Activated T-cell treated with anti-CD3 and anti-CD28 coated beads, Interleukin-2, amount 50 U/mL, for 48 hours (primary cell): ENCODE results near the gene MYZAP.

Experiments used
- DNase-seq, 2 experiments: peaks; one replicate each; pipeline ENCODE4 v3.0.0-alpha.2; 2020

MYZAP gene

GRCh38 chr15:57631386-57632110 is 39.8 kb downstream of the MYZAP start:
- DNase-seq = no peak

- no peak for DNase-seq
Observed at GRCh38 chr15:57634290-57634689, 42.6 kb downstream of the MYZAP start.

- no peak for DNase-seq
Observed at GRCh38 chr15:57635300-57635909, 43.7 kb downstream of the MYZAP start.

- DNase-seq = no peak
Observed at GRCh38 chr15:57637846-57638245, 46.1 kb downstream of the MYZAP start.

- DNase-seq = no peak
Observed at GRCh38 chr15:57639306-57639705, 47.6 kb downstream of the MYZAP start.

- DNase-seq = peak; percentile 21 to 22
Observed at GRCh38 chr15:57640930-57641682, 49.4 kb downstream of the MYZAP start.

GRCh38 chr15:57643826-57644225 is 52.1 kb downstream of the MYZAP start:
- no peak for DNase-seq

GRCh38 chr15:57646087-57646486 is 54.4 kb downstream of the MYZAP start:
- no peak for DNase-seq

GRCh38 chr15:57647071-57647790 is 55.5 kb downstream of the MYZAP start:
- no peak for DNase-seq

- no peak for DNase-seq
Observed at GRCh38 chr15:57647791-57648130, 56.1 kb downstream of the MYZAP start.

GRCh38 chr15:57649138-57649537 is 57.4 kb downstream of the MYZAP start:
- no peak for DNase-seq

GRCh38 chr15:57651445-57651844 is 59.7 kb downstream of the MYZAP start:
- no peak for DNase-seq

GRCh38 chr15:57652481-57652880 is 60.8 kb downstream of the MYZAP start:
- DNase-seq = no peak

GRCh38 chr15:57654153-57654852 is 62.6 kb downstream of the MYZAP start:
- no peak for DNase-seq

- DNase-seq = no peak
Observed at GRCh38 chr15:57655053-57655452, 63.3 kb downstream of the MYZAP start.

GRCh38 chr15:57655809-57656208 is 64.1 kb downstream of the MYZAP start:
- no peak for DNase-seq

- no peak for DNase-seq
Observed at GRCh38 chr15:57656434-57656833, 64.7 kb downstream of the MYZAP start.

- no peak for DNase-seq
Observed at GRCh38 chr15:57657619-57658018, 65.9 kb downstream of the MYZAP start.

GRCh38 chr15:57662091-57662744 is 70.5 kb downstream of the MYZAP start:
- DNase-seq = no peak

GRCh38 chr15:57662802-57663201 is 71.1 kb downstream of the MYZAP start:
- no peak for DNase-seq

GRCh38 chr15:57663262-57663661 is 71.6 kb downstream of the MYZAP start:
- no peak for DNase-seq

- DNase-seq = no peak
Observed at GRCh38 chr15:57665194-57665593, 73.5 kb downstream of the MYZAP start.
